Measurements from ENCODE around the gene DOLK.
"Not testable (repeated sequence)": the region's sequence is repeated elsewhere in the genome, so short reads cannot be mapped to it uniquely, and the experiment has no call there.

The DOLK gene

DNA sequence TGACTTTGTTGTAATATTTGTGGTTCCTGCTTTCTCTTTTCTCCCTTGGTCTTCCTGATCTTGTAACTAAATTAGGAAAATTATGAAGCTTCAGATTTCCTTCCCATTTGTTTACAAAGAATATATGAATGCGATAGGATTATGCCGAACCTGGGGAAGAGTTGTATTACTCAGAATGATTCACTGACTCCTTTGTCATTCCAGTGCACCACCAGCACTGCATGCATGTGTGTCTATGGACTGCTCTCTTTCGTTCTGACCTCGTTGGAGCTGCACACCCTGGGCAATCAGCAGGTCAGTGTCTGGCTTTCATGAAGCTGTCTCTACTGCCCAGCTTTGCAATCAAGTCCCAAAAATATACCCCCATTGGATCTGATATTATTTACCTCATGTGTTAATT, 25.6 kb upstream of the DOLK start:
- ChIA-PET POLR2A (no interaction called here), CTCF (no interaction called here)
- no peak for DNase-seq (ENCODE audit: extremely low spot score)
- TF ChIP-seq NFRKB (IDR thresholded peaks at IDR 0.05) (no peak), ARNT (IDR thresholded peaks at IDR 0.05) (no peak), FOXA1 (IDR thresholded peaks at IDR 0.05) (no peak), ZNF384 (IDR thresholded peaks at IDR 0.05) (no peak), SP1 (IDR thresholded peaks at IDR 0.05) (no peak), BHLHE40 (IDR thresholded peaks at IDR 0.05; ENCODE audit: borderline replicate concordance) (no peak), PKNOX1 (IDR thresholded peaks at IDR 0.05) (no peak), TARDBP (IDR thresholded peaks at IDR 0.05) (no peak), LEF1 (IDR thresholded peaks at IDR 0.05; ENCODE audit: borderline replicate concordance) (no peak), HDGF (IDR thresholded peaks at IDR 0.05; ENCODE audit: borderline replicate concordance) (no peak), FOXK2 (IDR thresholded peaks at IDR 0.05) (no peak), ELF4 (IDR thresholded peaks at IDR 0.05) (no peak), CTBP1 (IDR thresholded peaks at IDR 0.05; ENCODE audit: borderline replicate concordance) (no peak), L3MBTL2 (conservative IDR thresholded peaks at IDR 0.05) (no peak), SUZ12 (IDR thresholded peaks at IDR 0.05) (no peak), FOXM1 (IDR thresholded peaks at IDR 0.05; ENCODE audit: borderline replicate concordance) (no peak)

DNA sequence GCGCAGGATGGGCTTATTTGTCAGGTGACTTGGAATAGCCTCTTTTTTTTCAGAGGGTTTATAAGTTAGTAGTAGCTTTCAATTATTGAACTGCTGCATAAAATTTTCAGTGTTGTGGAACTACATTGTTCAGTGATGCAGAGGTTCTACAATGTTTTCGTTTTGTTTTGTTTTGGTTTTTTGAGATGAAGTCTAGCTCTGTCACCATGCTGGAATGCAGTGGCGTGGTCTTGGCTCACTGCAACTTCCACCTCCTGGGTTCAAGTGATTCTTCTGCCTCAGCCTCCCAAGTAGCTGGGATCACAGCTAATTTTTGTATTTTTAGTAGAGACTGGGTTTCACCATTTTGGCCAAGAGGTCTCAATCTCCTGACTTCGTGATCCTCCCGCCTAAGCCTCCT, 22.1 kb upstream of the DOLK start:
- TF ChIP-seq ELF4 (IDR thresholded peaks at IDR 0.05) (no peak), CTBP1 (IDR thresholded peaks at IDR 0.05; ENCODE audit: borderline replicate concordance) (no peak), SUZ12 (IDR thresholded peaks at IDR 0.05) (no peak), NFRKB (IDR thresholded peaks at IDR 0.05) (no peak), L3MBTL2 (conservative IDR thresholded peaks at IDR 0.05) (no peak), HDGF (IDR thresholded peaks at IDR 0.05; ENCODE audit: borderline replicate concordance) (no peak), SP1 (IDR thresholded peaks at IDR 0.05) (no peak), ARNT (IDR thresholded peaks at IDR 0.05) (no peak), FOXM1 (IDR thresholded peaks at IDR 0.05; ENCODE audit: borderline replicate concordance) (no peak), FOXA1 (IDR thresholded peaks at IDR 0.05) (no peak), PKNOX1 (IDR thresholded peaks at IDR 0.05) (no peak)
- CTCF ChIA-PET, result no interaction called here
- POLR2A ChIA-PET, result no interaction called here
- no peak for DNase-seq (ENCODE audit: extremely low spot score)

DNA sequence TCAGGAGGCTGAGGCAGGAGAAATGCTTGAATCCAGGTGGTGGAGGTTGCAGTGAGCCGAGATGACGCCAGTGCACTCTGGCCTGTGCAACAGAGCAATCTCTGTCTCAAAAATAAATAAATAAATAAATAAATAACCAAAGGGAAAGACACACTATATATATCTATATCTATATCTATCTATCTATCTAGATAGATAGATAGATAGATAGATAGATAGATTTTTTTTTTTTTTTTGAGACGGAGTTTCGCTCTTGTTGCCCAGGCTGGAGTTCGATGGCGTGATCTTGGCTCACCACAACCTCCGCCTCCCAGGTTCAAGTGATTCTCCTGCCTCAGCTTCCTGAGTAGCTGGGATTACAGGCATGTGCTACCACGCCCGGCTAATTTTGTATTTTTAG, 14.0 kb upstream of the DOLK start:
- DNase-seq (ENCODE audit: extremely low spot score); CTCF ChIA-PET; POLR2A ChIA-PET: not testable (repeated sequence)

GRCh38 chr9:128947277-128947526, 201 bp downstream of the DOLK start:
- ChIA-PET CTCF (no interaction called here), POLR2A (interaction anchor here (2.1 kb wide), 1 partner anchor 26 kb away, joined by 10 read pairs; the partner anchor contains the start of gene PHYHD1)
- DNase-seq (ENCODE audit: extremely low spot score), result no peak
- no peak for TF ChIP-seq FOXA1 (IDR thresholded peaks at IDR 0.05)
- TF ChIP-seq FOXK2 (IDR thresholded peaks at IDR 0.05), result no peak
- TF ChIP-seq L3MBTL2 (conservative IDR thresholded peaks at IDR 0.05), result no peak

- ChIA-PET CTCF (no interaction called here), POLR2A (interaction anchor here (2.1 kb wide), 1 partner anchor 25 kb away, joined by 10 read pairs; the partner anchor contains the start of gene PHYHD1)
- TF ChIP-seq FOXA1 (IDR thresholded peaks at IDR 0.05) (no peak), FOXM1 (IDR thresholded peaks at IDR 0.05; ENCODE audit: borderline replicate concordance) (no peak), PKNOX1 (IDR thresholded peaks at IDR 0.05) (no peak), SP1 (IDR thresholded peaks at IDR 0.05) (no peak), BHLHE40 (IDR thresholded peaks at IDR 0.05; ENCODE audit: borderline replicate concordance) (no peak), FOXK2 (IDR thresholded peaks at IDR 0.05) (no peak), ELF4 (IDR thresholded peaks at IDR 0.05) (no peak), SUZ12 (IDR thresholded peaks at IDR 0.05) (no peak), ARNT (IDR thresholded peaks at IDR 0.05) (no peak), ZNF384 (IDR thresholded peaks at IDR 0.05) (no peak), TARDBP (IDR thresholded peaks at IDR 0.05) (no peak), NFRKB (IDR thresholded peaks at IDR 0.05) (no peak), L3MBTL2 (conservative IDR thresholded peaks at IDR 0.05) (no peak), CTBP1 (IDR thresholded peaks at IDR 0.05; ENCODE audit: borderline replicate concordance) (no peak), HDGF (IDR thresholded peaks at IDR 0.05; ENCODE audit: borderline replicate concordance) (no peak), LEF1 (IDR thresholded peaks at IDR 0.05; ENCODE audit: borderline replicate concordance) (no peak)
- peak; percentile 34 for DNase-seq (ENCODE audit: extremely low spot score)
Observed at GRCh38 chr9:128946571-128947276, 679 bp downstream of the DOLK start.

GRCh38 chr9:128945798-128946501, 1.5 kb downstream of the DOLK start:
- DNase-seq (ENCODE audit: extremely low spot score), result no peak
- TF ChIP-seq SP1 (IDR thresholded peaks at IDR 0.05) (no peak), FOXA1 (IDR thresholded peaks at IDR 0.05) (no peak), L3MBTL2 (conservative IDR thresholded peaks at IDR 0.05) (no peak), TARDBP (IDR thresholded peaks at IDR 0.05) (no peak), FOXK2 (IDR thresholded peaks at IDR 0.05) (no peak), ELF4 (IDR thresholded peaks at IDR 0.05) (no peak), NFRKB (IDR thresholded peaks at IDR 0.05) (no peak), ZNF384 (IDR thresholded peaks at IDR 0.05) (no peak), PKNOX1 (IDR thresholded peaks at IDR 0.05) (no peak), FOXM1 (IDR thresholded peaks at IDR 0.05; ENCODE audit: borderline replicate concordance) (no peak), SUZ12 (IDR thresholded peaks at IDR 0.05) (no peak), CTBP1 (IDR thresholded peaks at IDR 0.05; ENCODE audit: borderline replicate concordance) (no peak), BHLHE40 (IDR thresholded peaks at IDR 0.05; ENCODE audit: borderline replicate concordance) (no peak), LEF1 (IDR thresholded peaks at IDR 0.05; ENCODE audit: borderline replicate concordance) (no peak), ARNT (IDR thresholded peaks at IDR 0.05) (no peak), HDGF (IDR thresholded peaks at IDR 0.05; ENCODE audit: borderline replicate concordance) (no peak)
- ChIA-PET CTCF (no interaction called here), POLR2A (no interaction called here)

DNA sequence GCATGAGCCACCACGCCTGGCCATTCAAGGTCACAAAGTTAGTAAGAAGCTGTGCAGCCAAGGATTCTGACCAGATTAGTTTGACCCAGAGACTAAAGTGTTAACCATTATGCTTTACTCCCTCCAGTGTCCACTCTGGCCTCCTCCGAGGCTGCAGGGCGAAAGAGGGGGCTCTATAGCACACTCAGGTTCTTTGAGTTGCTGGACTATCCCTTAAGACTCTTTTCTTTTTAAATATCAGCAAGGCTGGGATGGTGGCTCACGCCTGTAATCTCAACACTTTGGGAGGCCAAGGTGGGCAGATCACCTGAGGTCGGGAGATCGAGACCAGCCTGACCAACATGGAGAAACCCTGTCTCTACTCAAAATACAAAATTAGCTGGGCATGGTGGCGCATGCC, 2.4 kb downstream of the DOLK start:
- DNase-seq (ENCODE audit: extremely low spot score); POLR2A ChIA-PET; CTCF ChIA-PET: not testable (repeated sequence)

All from HEK293T (cell line).